Transverse colon (tissue), 4 donors: ENCODE results near the gene RPL38. TPM values are rescaled to one million over a fixed set of nuclear protein-coding genes. Genes with fewer than 3 reads are reported as not detected.
A peak's percentile ranks its signal among the peaks of the same experiment; 100 is the strongest.

Source experiments
- DNase-seq: peaks from one replicate; pipeline ENCODE4 v3.0.0-alpha.2; 2019
- H3K27ac ChIP-seq, 4 donors: fragments of 200-600 bp; sonication (generic); 2 replicates each; pipeline ENCODE4 v1.5.1; 2016 to 2018; ENCODE audit warnings: inconsistent platforms in 4 of 4
- H3K27me3 ChIP-seq: fragments of 200-600 bp; sonication (generic); 2 replicates; pipeline ENCODE4 v1.5.1; 2017; ENCODE audit warnings: inconsistent platforms
- H3K36me3 ChIP-seq, 4 donors: fragments of 200-600 bp; sonication (generic); 2 replicates each; pipeline ENCODE4 v1.5.1; 2017 to 2019; ENCODE audit warnings: inconsistent platforms in 4 of 4
- H3K4me1 ChIP-seq, 4 donors: fragments of 200-600 bp; sonication (generic); 2 replicates each; pipeline ENCODE4 v1.5.1; 2017 to 2020; ENCODE audit warnings: inconsistent platforms in 4 of 4
- H3K4me3 ChIP-seq, 4 donors: fragments of 200-600 bp; sonication (generic); 1 replicate in 1 of 4; 2 replicates in 3 of 4; pipeline versions ENCODE4 v1.5.1 to v1.6.1; 2017 to 2019; ENCODE audit warnings: inconsistent platforms in 4 of 4
- H3K9me3 ChIP-seq, 2 donors: fragments of 200-600 bp; sonication (generic); 2 replicates each; pipeline ENCODE4 v1.5.1; 2017 to 2019; ENCODE audit warnings: inconsistent platforms in 2 of 2
- CTCF ChIP-seq, 5 experiments: fragments of 200-600 bp in 3 of 5; fragments of 450-650 bp in 2 of 5; sonication (generic) in 3 of 5; IDR thresholded peaks; 1 replicate in 2 of 5; 2 replicates in 3 of 5; pipeline ENCODE4 v1.5.1; 2016 to 2017; ENCODE audit warnings: antibody characterized with exemption in 5 of 5, inconsistent platforms in 3 of 5, mild to moderate bottlenecking in 2 of 5, moderate library complexity in 1 of 5
- EP300 ChIP-seq: sonication (generic); formaldehyde crosslinking; IDR thresholded peaks from one replicate; pipeline ENCODE4 v1.6.1; 2017; ENCODE audit warnings: antibody characterized with exemption, low read depth
- POLR2A ChIP-seq: fragments of 450-650 bp; IDR thresholded peaks from one replicate; pipeline ENCODE4 v1.6.1; 2016; ENCODE audit warnings: antibody characterized with exemption, mild to moderate bottlenecking, moderate library complexity
- POLR2AphosphoS5 ChIP-seq, 3 donors: sonication (generic); formaldehyde crosslinking; IDR thresholded peaks; one replicate each; pipeline ENCODE4 v1.6.1; 2016; ENCODE audit warnings: antibody characterized with exemption in 3 of 3
- WGBS, 2 donors: methylation state at CpG; one replicate each; pipeline ENCODE4 v1.1.5; 2018; ENCODE audit warnings: low coverage in 1 of 2; 5-methylcytosine and 5-hydroxymethylcytosine counted together
- in situ Hi-C, 4 donors: fragments of 200-750 bp; cut with MboI; loops; one replicate each; pipeline versions ENCODE4 v1.15.0 to v1.15.1; 2017; ENCODE audit warnings: low sequenced_read_pairs in 3 of 4, low pct_ligation_motif_present in 1 of 4, low pct_unique_long_range_greater_than_20kb in 1 of 4
- intact Hi-C: fragments of 100-400 bp; cut with DNase I; formaldehyde crosslinking; loops from one replicate; pipeline ENCODE4 v1.15.1; 2023; ENCODE audit warnings: low total_unique reads
- total RNA-seq, 4 donors: library from RNA; depleted of rRNA; stranded (reverse); fragments of >200 nt; gene quantifications; one replicate each; pipeline ENCODE4 v1.1.0, GENCODE V29; 2016

RPL38 gene
- total RNA-seq, 4 donors from 2014 or later, result 65.1 to 310 (median 203) TPM

GRCh38 chr17:74200112-74200511 lies 3.4 kb upstream of the RPL38 start:
- Histone ChIP-seq H3K4me3 (no peak overlapping the region), H3K27ac (no peak overlapping the region), H3K36me3 (no peaks in the 10 kb centered on the region), H3K9me3 (no peaks in the 10 kb centered on the region), H3K27me3 (peaks cover 47% of the 10 kb centered on the region), H3K4me1 (peaks cover 8 to 27% (median 17%) of the 10 kb centered on the region in 4 donors)
- no peak for DNase-seq
- TF ChIP-seq EP300, result no peak
- no peak for TF ChIP-seq CTCF (IDR thresholded peaks at IDR 0.05)
- TF ChIP-seq POLR2AphosphoS5 (IDR thresholded peaks at IDR 0.05), result no peak
- TF ChIP-seq POLR2A, result no peak
- intact Hi-C loops (loop anchor here (10.0 kb wide), 2 partner anchors 95 to 165 kb away; partner anchors contain the start of genes BTBD17 and GPR142), in situ Hi-C loops (loop anchor here in 3 of 4 donors (10.0 to 25.0 kb wide), 2 partner anchors 162 to 255 kb away; partner anchors contain the start of genes BTBD17 (in 2 of the 3) and GPR142 (in 2 of the 3))
- 61% methylated on average over 10 of the region's 10 CpGs; no CpG with 5 or more reads in 1 of the 2 donors for WGBS, 2 donors

GRCh38 chr17:74201250-74201649 lies 2.2 kb upstream of the RPL38 start:
- in situ Hi-C loops (loop anchor here in 3 of 4 donors (10.0 to 25.0 kb wide), 2 partner anchors 161 to 254 kb away; partner anchors contain the start of genes BTBD17 (in 2 of the 3) and GPR142 (in 2 of the 3)), intact Hi-C loops (loop anchor here (10.0 kb wide), 2 partner anchors 94 to 164 kb away; partner anchors contain the start of genes BTBD17 and GPR142)
- peaks cover 14 to 38% (median 26%) of the 10 kb centered on the region in 4 donors for H3K4me1 ChIP-seq
- H3K27me3 ChIP-seq, result peaks cover 35% of the 10 kb centered on the region
- H3K4me3 ChIP-seq, result no peak overlapping the region
- H3K27ac ChIP-seq, result no peak overlapping the region
- no peaks in the 10 kb centered on the region for H3K9me3 ChIP-seq
- peak; percentile 62 for DNase-seq
- 0 to 25% methylated on average over 2 to 8 of the region's 8 CpGs for WGBS, 2 donors
- no peak for TF ChIP-seq POLR2AphosphoS5 (IDR thresholded peaks at IDR 0.05)
- TF ChIP-seq EP300, result no peak
- TF ChIP-seq CTCF (IDR thresholded peaks at IDR 0.05), result no peak
- no peak for TF ChIP-seq POLR2A
- no peaks in the 10 kb centered on the region for H3K36me3 ChIP-seq

GRCh38 chr17:74201948-74202347 lies 1.5 kb upstream of the RPL38 start:
- Histone ChIP-seq H3K27me3 (peaks cover 28% of the 10 kb centered on the region), H3K36me3 (no peaks in the 10 kb centered on the region), H3K9me3 (no peaks in the 10 kb centered on the region), H3K4me1 (peaks cover 14 to 40% (median 29%) of the 10 kb centered on the region in 4 donors), H3K4me3 (no peak overlapping the region), H3K27ac (no peak overlapping the region)
- 75 to 76% methylated on average over 7 to 10 of the region's 10 CpGs for WGBS, 2 donors
- in situ Hi-C loops (loop anchor here in 3 of 4 donors (10.0 to 25.0 kb wide), 2 partner anchors 160 to 253 kb away; partner anchors contain the start of genes BTBD17 (in 2 of the 3) and GPR142 (in 2 of the 3)), intact Hi-C loops (loop anchor here (10.0 kb wide), 2 partner anchors 93 to 163 kb away; partner anchors contain the start of genes BTBD17 and GPR142)
- TF ChIP-seq POLR2A, result no peak
- no peak for TF ChIP-seq POLR2AphosphoS5 (IDR thresholded peaks at IDR 0.05)
- TF ChIP-seq EP300, result no peak
- no peak for TF ChIP-seq CTCF (IDR thresholded peaks at IDR 0.05)
- DNase-seq, result no peak

- DNase-seq, result no peak
- Histone ChIP-seq H3K27ac (no peak overlapping the region), H3K36me3 (no peaks in the 10 kb centered on the region), H3K27me3 (peaks cover 19% of the 10 kb centered on the region), H3K4me1 (peaks cover 14 to 50% (median 38%) of the 10 kb centered on the region in 4 donors), H3K9me3 (no peaks in the 10 kb centered on the region), H3K4me3 (no peak overlapping the region)
- 37% methylated on average over 15 of the region's 15 CpGs; no CpG with 5 or more reads in 1 of the 2 donors for WGBS, 2 donors
- intact Hi-C loops (loop anchor here (10.0 kb wide), 2 partner anchors 92 to 162 kb away; partner anchors contain the start of genes BTBD17 and GPR142), in situ Hi-C loops (loop anchor here in 3 of 4 donors (10.0 to 25.0 kb wide), 2 partner anchors 159 to 252 kb away; partner anchors contain the start of genes BTBD17 (in 2 of the 3) and GPR142 (in 2 of the 3))
- TF ChIP-seq EP300 (no peak), CTCF (IDR thresholded peaks at IDR 0.05) (no peak), POLR2AphosphoS5 (IDR thresholded peaks at IDR 0.05) (no peak), POLR2A (no peak)
Measured at GRCh38 chr17:74202938-74203337, 540 bp upstream of the RPL38 start.
